ENCODE data around the gene SNORC. TPM values are rescaled to one million over a fixed set of nuclear protein-coding genes. Genes with fewer than 3 reads are reported as not detected.

SNORC gene
- total RNA-seq, 6 donors from 2014 or later, result 0.20 to 2.1 (median 1.0) TPM

DNA sequence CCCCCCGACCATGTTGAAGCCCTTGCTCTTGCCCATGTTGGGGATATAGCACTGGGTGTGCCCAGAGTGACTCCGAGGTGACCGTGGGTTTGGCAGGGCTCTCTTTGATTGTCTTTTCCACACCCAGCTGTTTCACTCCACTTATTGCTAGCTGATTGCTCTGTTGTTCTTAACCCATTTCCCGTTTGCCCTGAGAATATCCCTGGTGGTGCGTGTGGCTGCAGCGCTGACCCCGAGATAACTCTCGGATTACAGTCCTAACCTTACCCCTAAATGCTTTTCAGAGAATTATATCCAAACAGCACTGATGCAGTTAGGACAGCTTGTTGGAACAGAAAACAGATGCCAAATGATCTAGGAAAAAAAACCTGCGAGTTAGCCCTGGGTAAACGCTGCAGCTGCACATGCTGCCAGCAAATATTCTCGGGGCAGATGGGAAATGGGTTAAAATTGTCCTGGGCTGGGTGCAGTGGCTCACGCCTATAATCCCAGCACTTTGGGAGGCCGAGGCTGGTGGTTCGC is 34.3 kb upstream of the SNORC start:
- no peaks in the 10 kb centered on the region for H3K27me3 ChIP-seq
- DNase-seq (no peak), ATAC-seq (ENCODE audit: low FRiP score in 2 of 2) (no peak)
- H3K4me1 ChIP-seq, result peaks cover 16 to 25% (median 21%) of the 10 kb centered on the region in 4 donors
- TF ChIP-seq POLR2AphosphoS5 (IDR thresholded peaks at IDR 0.05) (no peak), POLR2A (IDR thresholded peaks at IDR 0.05) (no peak), EP300 (IDR thresholded peaks at IDR 0.05) (no peak)
- TF ChIP-seq, protein P1, sequence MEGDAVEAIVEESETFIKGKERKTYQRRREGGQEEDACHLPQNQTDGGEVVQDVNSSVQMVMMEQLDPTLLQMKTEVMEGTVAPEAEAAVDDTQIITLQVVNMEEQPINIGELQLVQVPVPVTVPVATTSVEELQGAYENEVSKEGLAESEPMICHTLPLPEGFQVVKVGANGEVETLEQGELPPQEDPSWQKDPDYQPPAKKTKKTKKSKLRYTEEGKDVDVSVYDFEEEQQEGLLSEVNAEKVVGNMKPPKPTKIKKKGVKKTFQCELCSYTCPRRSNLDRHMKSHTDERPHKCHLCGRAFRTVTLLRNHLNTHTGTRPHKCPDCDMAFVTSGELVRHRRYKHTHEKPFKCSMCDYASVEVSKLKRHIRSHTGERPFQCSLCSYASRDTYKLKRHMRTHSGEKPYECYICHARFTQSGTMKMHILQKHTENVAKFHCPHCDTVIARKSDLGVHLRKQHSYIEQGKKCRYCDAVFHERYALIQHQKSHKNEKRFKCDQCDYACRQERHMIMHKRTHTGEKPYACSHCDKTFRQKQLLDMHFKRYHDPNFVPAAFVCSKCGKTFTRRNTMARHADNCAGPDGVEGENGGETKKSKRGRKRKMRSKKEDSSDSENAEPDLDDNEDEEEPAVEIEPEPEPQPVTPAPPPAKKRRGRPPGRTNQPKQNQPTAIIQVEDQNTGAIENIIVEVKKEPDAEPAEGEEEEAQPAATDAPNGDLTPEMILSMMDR (IDR thresholded peaks at IDR 0.05), result no peak
- no peak overlapping the region for H3K4me3 ChIP-seq
- 70 to 87% methylated on average over 14 of the region's 14 CpGs for WGBS, 2 donors
- H3K36me3 ChIP-seq, result peaks cover 28 to 80% (median 50%) of the 10 kb centered on the region in 4 donors
- no peaks in the 10 kb centered on the region for H3K9me3 ChIP-seq
- no peak overlapping the region for H3K27ac ChIP-seq

DNA sequence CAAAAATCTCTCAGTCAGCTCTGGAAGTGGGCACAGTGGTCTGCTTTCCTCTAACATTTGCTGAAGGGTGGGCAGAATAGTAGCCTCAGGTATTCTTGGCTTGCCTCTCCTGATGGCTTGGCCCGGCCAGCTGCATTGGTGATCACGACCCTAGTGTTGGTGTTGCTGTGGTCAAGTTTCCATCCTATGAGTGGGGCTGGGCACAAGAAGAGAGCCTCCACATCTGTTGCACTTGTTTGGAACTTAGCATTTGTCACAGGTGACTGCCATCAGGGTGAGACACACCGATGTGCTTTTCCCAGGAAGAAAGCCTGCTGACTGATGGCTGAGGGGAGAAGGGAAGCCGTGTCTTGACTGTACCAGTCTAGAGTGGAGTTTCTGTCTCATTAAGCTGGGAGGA is 33.1 kb upstream of the SNORC start:
- ATAC-seq (ENCODE audit: low FRiP score in 2 of 2), result no peak
- Histone ChIP-seq H3K27ac (no peak overlapping the region), H3K4me3 (no peak overlapping the region), H3K4me1 (peaks cover 16 to 25% (median 21%) of the 10 kb centered on the region in 4 donors), H3K9me3 (no peaks in the 10 kb centered on the region), H3K36me3 (peaks cover 24 to 80% (median 45%) of the 10 kb centered on the region in 4 donors), H3K27me3 (no peaks in the 10 kb centered on the region)
- DNase-seq, result no peak
- TF ChIP-seq POLR2AphosphoS5 (IDR thresholded peaks at IDR 0.05), result no peak
- no peak for TF ChIP-seq EP300 (IDR thresholded peaks at IDR 0.05)
- TF ChIP-seq POLR2A (IDR thresholded peaks at IDR 0.05), result no peak
- TF ChIP-seq, protein P1 (IDR thresholded peaks at IDR 0.05), result no peak
- 94 to 97% methylated on average over 4 of the region's 4 CpGs for WGBS, 2 donors

DNA sequence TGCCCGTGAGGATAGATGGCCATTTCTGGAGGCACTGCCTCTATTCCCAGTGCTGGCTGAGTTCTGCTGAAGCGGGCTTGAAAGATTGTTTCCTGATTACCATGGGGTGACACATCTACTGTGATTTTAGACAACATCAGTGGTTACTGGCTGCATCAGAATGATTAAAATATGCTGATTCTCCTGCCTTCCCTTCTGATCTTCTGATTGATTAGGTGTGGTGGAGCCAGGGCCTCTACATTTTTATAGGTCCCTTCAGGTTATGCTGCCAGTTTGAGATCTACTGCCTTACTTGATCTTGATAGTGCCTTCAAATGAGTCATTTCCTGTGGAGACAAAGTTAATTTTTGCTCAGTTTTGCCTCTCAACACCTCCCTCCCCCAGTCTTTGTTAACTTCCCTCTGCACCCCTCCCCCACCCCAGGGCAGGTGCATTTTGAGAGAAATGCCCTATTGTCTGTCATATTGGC is 31.6 kb upstream of the SNORC start:
- H3K36me3 ChIP-seq, result peaks cover 14 to 76% (median 37%) of the 10 kb centered on the region in 4 donors
- no peaks in the 10 kb centered on the region for H3K9me3 ChIP-seq
- TF ChIP-seq POLR2A (IDR thresholded peaks at IDR 0.05) (no peak), POLR2AphosphoS5 (IDR thresholded peaks at IDR 0.05) (no peak), EP300 (IDR thresholded peaks at IDR 0.05) (no peak)
- TF ChIP-seq, protein P1 (IDR thresholded peaks at IDR 0.05), result no peak
- DNase-seq (no peak), ATAC-seq (ENCODE audit: low FRiP score in 2 of 2) (peak in 1 of 2 donors; percentile 27)
- H3K4me1 ChIP-seq, result peaks cover 16 to 25% (median 21%) of the 10 kb centered on the region in 4 donors
- H3K27ac ChIP-seq, result peak overlapping the region; percentile 9 to 59 (median 52)
- no peak overlapping the region for H3K4me3 ChIP-seq
- 50 to 60% methylated on average over 2 of the region's 2 CpGs for WGBS, 2 donors
- no peaks in the 10 kb centered on the region for H3K27me3 ChIP-seq

DNA sequence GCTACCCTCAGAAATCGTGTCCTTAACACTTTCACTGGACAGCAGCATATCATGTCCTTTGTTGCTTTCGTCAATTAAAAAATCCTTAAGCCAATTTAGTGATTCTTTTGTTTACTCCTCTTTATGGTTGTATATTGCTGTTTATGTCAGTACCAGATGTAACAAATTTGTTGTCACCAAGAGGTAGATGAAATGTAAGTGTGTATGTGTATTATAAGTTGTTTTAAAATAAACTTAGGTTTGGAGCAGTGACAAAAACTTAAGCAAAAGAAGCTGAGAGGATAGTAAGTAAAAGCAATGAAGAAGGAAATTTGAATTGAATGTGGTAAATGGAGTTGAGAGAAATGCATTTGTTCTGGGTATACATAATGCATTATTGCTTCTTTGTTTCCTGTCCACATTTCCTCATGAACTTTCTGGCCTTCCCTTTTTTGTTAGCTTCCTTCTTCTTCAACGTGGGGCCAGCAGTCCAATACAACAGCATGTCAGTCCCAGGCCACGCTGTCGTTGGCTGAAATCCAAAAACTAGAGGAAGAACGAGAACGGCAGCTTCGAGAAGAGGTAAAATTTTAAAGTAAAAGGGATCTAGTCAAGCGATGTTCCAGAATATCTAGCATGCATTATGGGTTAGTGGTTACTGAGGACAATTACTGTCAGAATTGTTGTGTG is 30.5 kb upstream of the SNORC start:
- WGBS, 2 donors, result 24 to 33% methylated on average over 9 of the region's 9 CpGs
- Histone ChIP-seq H3K27me3 (no peaks in the 10 kb centered on the region), H3K4me3 (no peak overlapping the region), H3K9me3 (no peaks in the 10 kb centered on the region), H3K4me1 (peaks cover 16 to 25% (median 21%) of the 10 kb centered on the region in 4 donors), H3K27ac (peak overlapping the region in 2 of 4 donors; percentile 49 to 55), H3K36me3 (peaks cover 6 to 76% (median 35%) of the 10 kb centered on the region in 4 donors)
- ATAC-seq (ENCODE audit: low FRiP score in 2 of 2), result peak in 1 of 2 donors; percentile 78
- TF ChIP-seq EP300 (IDR thresholded peaks at IDR 0.05), result no peak
- peak; percentile 9 to 40 for TF ChIP-seq POLR2AphosphoS5 (IDR thresholded peaks at IDR 0.05)
- DNase-seq, result peak in 1 of 2 donors; percentile 78

DNA sequence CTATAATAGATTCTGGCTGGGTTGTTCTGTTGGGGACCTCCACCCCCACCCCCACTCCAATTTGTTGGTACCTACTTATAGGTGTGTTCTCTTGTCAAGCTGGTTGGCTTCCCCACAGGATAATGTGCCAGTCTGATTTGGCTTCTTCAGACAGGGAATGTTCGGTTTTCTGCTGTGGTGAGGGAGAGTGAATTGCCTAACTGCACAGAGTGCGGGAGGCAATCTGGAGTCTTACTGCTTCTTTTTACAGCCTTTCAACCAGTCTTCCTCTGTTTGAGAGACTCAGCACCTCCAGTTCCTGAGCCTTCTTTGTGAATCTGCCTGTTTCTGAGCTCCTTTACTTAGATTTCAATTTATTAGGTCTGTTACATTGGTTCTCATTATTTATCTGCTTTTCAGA is 27.4 kb upstream of the SNORC start:
- TF ChIP-seq POLR2A (IDR thresholded peaks at IDR 0.05) (no peak), EP300 (IDR thresholded peaks at IDR 0.05) (no peak), POLR2AphosphoS5 (IDR thresholded peaks at IDR 0.05) (no peak)
- TF ChIP-seq, protein P1 (IDR thresholded peaks at IDR 0.05), result no peak
- WGBS, 2 donors, result 62 to 68% methylated on average over 2 of the region's 2 CpGs
- DNase-seq, result no peak
- no peaks in the 10 kb centered on the region for H3K9me3 ChIP-seq
- no peak for ATAC-seq (ENCODE audit: low FRiP score in 2 of 2)
- H3K27me3 ChIP-seq, result no peaks in the 10 kb centered on the region
- H3K36me3 ChIP-seq, result peaks cover 29 to 81% (median 50%) of the 10 kb centered on the region in 4 donors
- H3K4me1 ChIP-seq, result peaks cover 15 to 22% (median 19%) of the 10 kb centered on the region in 4 donors
- no peak overlapping the region for H3K4me3 ChIP-seq
- no peak overlapping the region for H3K27ac ChIP-seq
